HG03159 (cell line): Measurements from ENCODE around the gene PPP1R9A.

Source experiments
- ATAC-seq: cut with Tn5 transposase; IDR thresholded peaks from one replicate; pipeline ENCODE4 v1.9.1; 2021; ENCODE audit warnings: mild to moderate bottlenecking, moderate library complexity; ENCODE audit not compliant: unreplicated experiment

Gene PPP1R9A

GRCh38 chr7:95026421-95027072, 119.2 kb downstream of the PPP1R9A start:
- ATAC-seq: no peak

DNA sequence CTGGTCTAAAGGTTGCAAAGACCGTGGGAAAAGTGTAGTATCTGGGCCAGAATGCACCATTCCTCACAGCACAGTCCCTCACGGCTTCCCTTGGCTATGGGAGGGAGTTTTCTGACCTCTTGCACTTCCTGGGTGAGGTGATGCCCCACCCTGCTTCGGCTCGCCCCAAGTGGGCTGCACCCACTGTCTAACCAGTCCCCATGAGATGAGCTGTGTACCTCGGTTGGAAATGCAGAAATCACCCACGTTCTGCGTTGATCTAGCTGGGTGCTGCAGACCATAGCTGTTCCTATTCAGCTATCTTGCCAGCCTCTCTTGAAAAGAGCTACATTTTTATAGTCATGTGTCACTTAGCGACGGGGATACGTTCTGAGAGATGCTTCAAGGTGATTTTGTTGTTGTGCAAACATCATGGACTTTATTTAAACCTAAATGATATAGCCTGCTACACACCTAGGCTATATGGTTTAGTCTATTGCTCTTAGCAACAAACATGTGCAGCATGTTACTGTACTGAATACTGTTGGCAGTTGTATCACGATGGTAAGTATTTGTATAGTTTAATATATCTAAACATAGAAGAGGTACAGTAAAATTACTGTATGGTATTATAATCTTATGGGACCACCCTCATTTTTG, 120.0 kb downstream of the PPP1R9A start:
- ATAC-seq: no peak

DNA sequence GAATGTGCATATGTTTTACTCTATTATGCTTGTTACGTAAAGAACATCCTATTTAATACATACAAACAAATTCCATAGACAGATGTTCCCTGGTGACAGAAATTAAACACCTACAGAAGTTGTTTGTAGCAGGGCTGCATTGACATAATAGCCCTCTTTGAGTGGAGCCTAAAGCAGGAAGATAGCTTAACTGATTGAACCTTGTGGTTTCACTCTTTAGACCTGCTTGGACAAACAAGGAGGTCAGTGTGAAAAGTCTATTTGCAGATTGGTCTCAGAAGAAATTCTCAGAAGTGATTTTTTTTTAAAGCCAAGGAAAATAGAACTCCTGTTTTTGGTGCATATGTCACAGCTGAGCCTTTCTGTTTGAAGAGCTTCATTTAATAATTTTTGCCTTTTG, 121.3 kb downstream of the PPP1R9A start:
- ATAC-seq: no peak

DNA sequence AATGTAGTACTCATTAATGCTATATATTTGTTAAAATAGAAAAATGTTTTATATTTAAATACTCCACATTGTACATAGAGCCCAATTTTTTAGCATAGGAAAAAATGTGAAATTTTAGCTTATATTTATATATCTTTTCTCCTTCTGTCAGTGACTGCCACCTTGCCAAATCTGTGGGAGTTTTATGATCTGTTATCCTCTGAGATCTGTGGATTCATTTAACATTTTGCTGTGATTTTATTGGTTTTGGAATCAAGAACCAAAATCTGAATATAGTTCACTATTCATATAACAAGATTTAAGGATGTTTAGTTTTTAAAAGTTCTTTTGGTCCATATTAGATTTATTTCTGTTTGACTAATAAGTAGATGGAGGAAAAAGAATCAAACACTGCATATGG, 127.9 kb downstream of the PPP1R9A start:
- ATAC-seq: no peak

DNA sequence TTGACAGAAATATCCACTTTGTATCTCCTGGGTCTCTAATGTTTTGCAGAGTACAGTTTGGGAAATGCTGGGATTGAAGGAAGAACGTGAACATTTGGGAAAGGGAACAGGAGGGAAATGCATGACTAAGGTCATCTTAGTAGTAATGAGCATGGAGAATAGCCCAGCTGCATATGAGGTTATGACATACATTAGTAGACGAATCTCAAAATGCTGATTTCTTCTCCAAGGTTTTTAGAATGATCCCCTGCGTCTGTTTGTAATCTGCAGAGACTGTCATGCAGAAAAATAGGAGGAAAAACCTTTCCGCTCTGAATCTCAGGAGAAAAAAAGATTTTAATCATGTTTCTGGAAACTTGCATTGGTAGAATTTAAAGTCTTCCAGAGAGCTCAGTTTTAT, 133.6 kb downstream of the PPP1R9A start:
- no peak for ATAC-seq

DNA sequence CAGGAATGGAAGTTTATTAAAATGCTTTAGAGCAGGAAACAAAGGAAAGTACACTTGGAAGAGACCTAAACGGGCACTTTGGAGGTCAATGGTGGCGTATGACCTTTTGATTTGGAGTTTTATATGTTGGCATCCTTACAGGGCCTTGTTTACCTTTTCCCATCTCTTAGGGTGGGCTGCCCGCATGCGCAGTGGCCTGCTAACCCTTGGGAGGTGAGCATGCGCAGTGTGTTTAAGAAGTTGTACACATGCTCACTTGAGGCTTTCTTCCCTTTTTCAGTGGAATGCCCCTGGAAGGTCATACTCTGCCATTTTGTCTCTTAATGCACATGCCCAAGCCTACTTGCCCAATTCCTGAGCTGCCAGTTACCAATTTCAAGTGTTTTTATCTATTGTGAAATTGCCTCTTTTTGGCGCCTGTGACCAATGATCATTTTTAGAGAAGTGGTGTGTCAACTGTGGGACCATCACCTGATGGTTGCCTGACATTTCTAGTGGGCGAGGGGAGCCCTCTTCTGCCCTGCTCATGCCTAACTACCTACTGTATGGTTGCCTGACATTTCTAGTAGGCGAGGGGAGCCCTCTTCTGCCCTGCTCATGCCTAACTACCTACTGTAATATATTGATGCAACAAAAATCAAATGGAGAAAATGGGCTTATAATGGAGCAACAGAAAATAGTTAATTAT, 138.0 kb downstream of the PPP1R9A start:
- ATAC-seq: no peak

- peak; percentile 62 for ATAC-seq
Observed at GRCh38 chr7:95046494-95047240, 139.3 kb downstream of the PPP1R9A start.

GRCh38 chr7:95047291-95047690, 139.9 kb downstream of the PPP1R9A start:
- no peak for ATAC-seq

GRCh38 chr7:95052566-95053094, 145.2 kb downstream of the PPP1R9A start:
- no peak for ATAC-seq

DNA sequence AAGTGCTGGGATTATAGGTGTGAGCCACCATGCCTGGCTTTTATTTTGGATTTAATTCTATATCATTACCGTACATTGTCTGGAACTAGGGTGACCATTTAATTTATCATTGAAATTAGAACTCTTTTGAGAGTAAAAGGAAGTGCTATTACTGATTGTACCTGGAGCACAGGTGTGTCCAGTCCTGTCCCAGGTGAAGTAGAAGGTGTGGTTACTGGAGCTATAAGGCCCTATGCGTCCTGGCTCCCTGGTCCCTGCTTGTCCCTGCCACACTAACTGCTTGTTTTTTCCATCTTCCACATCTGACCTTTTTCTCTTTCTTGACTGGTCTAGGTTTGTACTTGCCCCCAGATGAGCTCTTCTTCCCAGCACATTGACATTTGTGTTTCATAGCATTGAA, 147.0 kb downstream of the PPP1R9A start:
- no peak for ATAC-seq

GRCh38 chr7:95055295-95055694, 147.9 kb downstream of the PPP1R9A start:
- no peak for ATAC-seq

DNA sequence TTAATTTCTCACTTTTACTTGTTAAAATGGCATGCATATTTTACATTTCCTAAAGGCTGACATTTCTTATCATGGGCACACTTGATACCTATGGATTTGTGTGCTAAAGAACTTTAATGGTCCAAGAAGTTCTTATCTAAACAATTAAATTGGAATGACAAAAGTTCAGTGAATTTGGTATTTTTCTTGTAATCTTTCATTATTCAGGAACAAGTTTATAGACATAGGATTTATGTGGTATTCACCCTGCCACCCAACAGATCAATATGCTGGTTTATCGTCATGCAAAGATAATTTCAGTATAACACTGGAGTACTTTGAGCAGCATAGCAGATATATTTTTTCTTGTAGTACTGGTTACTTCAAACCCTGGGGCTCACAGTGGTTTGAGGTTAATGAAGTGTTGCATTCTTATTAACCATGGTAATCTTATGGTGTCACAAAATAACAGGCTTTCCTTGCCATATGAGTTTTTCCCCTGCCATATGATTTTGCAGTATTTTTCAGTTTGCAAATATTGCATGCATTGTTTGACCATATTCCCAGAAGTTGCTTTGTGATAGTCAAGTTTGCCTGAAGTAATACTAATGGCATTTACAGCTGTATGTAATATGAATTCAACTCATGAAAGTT, 148.8 kb downstream of the PPP1R9A start:
- ATAC-seq: no peak

- ATAC-seq: no peak
Observed at GRCh38 chr7:95056901-95057300, 149.5 kb downstream of the PPP1R9A start.

GRCh38 chr7:95059842-95060313, 152.5 kb downstream of the PPP1R9A start:
- ATAC-seq: no peak

DNA sequence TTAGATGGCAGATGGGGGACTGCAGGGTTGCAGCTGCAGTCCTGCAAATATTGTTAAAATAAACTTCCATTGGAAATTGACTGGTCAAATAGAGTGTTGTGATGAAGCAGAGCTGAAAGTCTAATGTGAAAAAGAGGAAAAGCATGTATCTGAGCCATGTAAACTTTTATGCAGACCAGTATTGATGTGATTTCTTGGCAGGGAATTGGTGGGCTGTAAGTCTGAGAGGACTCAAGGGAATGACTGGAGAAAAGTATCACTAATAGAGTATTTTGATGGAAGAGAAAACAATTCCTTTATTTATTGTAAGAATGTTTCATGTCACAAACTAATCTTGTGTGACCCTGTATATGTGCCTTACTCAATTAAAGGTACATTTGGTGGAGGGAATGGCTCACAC, 155.5 kb downstream of the PPP1R9A start:
- ATAC-seq: no peak

- no peak for ATAC-seq
Observed at GRCh38 chr7:95066737-95067530, 159.5 kb downstream of the PPP1R9A start.

DNA sequence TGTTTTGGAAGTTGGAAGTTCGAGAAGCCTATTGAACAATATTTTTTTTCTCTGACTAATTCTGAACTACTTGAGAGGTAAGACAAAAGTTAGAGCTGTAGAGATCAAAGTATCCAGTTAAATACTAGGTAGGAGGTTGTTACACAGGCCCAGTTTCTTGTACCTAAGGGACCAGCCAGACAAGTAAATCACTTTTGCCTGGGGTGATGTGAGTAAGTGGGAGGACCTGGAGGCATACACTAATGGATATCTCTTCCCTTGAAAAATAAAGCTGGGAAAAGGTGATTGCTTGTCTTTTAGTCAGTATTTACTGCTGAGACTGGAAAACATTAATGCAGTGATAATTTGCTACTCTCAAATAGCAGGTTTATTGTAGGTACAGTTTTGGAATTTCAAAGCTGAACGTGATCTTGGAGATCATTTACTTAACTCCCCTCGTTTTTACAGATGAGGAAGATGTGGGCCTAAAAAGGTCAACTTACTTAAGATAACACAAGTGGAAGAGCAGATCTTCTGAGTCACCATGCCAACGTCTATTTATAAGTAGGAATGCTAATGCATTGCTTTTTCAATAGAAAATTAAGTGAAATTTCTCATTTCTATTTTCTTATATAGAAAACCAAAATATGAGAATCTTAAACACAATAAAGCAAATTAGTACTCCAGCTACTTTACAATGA, 181.3 kb downstream of the PPP1R9A start:
- ATAC-seq: no peak

- ATAC-seq: no peak
Observed at GRCh38 chr7:95089414-95090315, 182.3 kb downstream of the PPP1R9A start.
